Suprapubic skin (tissue), 3 donors: ENCODE measurements around the gene JSRP1.

ENCODE experiments used
- CTCF ChIP-seq, 2 donors: fragments of 200-600 bp in 1 of 2; fragments of 450-650 bp in 1 of 2; sonication (generic) in 1 of 2; IDR thresholded peaks; one replicate each; pipeline ENCODE4 v1.5.1; 2016 to 2019; ENCODE audit warnings: antibody characterized with exemption in 2 of 2, mild to moderate bottlenecking in 1 of 2, moderate library complexity in 1 of 2
- EP300 ChIP-seq: sonication (generic); formaldehyde crosslinking; IDR thresholded peaks from one replicate; pipeline ENCODE4 v1.6.1; 2017; ENCODE audit warnings: antibody characterized with exemption
- POLR2A ChIP-seq, 2 donors: fragments of 450-650 bp; IDR thresholded peaks; one replicate each; pipeline ENCODE4 v1.6.1; 2017; ENCODE audit warnings: antibody characterized with exemption in 2 of 2, mild to moderate bottlenecking in 2 of 2, moderate library complexity in 2 of 2

- TF ChIP-seq CTCF (IDR thresholded peaks at IDR 0.05), result no peak
- no peak for TF ChIP-seq POLR2A (IDR thresholded peaks at IDR 0.05)
- no peak for TF ChIP-seq EP300
Measured at GRCh38 chr19:2248136-2249009, 7.8 kb downstream of the JSRP1 start.
